Aorta (tissue), 5 donors: ENCODE data around the gene HSF2BP. TPM values are rescaled to one million over a fixed set of nuclear protein-coding genes. Genes with fewer than 3 reads are reported as not detected.

Experiments used
- ATAC-seq: fragments of 200-7000 bp; cut with Tn5 transposase; one replicate; pipeline ENCODE4 v1.9.1; 2022; ENCODE audit warnings: moderate library complexity; ENCODE audit not compliant: low FRiP score
- DNase-seq, 2 donors: peaks; one replicate each; pipeline ENCODE4 v3.0.0-alpha.2; 2020
- H3K27ac ChIP-seq, 2 donors: one replicate each; pipeline ENCODE4 v1.5.1; 2013; ENCODE audit warnings: low read length in 2 of 2, mild to moderate bottlenecking in 2 of 2, moderate library complexity in 2 of 2, control low read depth in 1 of 2, inconsistent platforms in 1 of 2, low read depth in 1 of 2
- H3K27me3 ChIP-seq, 2 donors: one replicate each; pipeline ENCODE4 v1.6.1; 2013; ENCODE audit warnings: control low read depth in 1 of 2, low read length in 1 of 2, mild to moderate bottlenecking in 1 of 2, moderate library complexity in 1 of 2; ENCODE audit not compliant: insufficient read depth in 2 of 2, control insufficient read depth in 1 of 2
- H3K36me3 ChIP-seq, 2 donors: one replicate each; pipeline ENCODE4 v1.6.1; 2013; ENCODE audit warnings: control low read depth in 1 of 2, low read length in 1 of 2, mild to moderate bottlenecking in 1 of 2; ENCODE audit not compliant: insufficient read depth in 2 of 2, control insufficient read depth in 1 of 2
- H3K4me1 ChIP-seq, 2 donors: one replicate each; pipeline ENCODE4 v1.6.1; 2013; ENCODE audit warnings: low read length in 2 of 2, control low read depth in 1 of 2, mild to moderate bottlenecking in 1 of 2, moderate library complexity in 1 of 2; ENCODE audit not compliant: insufficient read depth in 2 of 2, control insufficient read depth in 1 of 2
- H3K4me3 ChIP-seq, 2 donors: one replicate each; pipeline ENCODE4 v1.5.1; 2013; ENCODE audit warnings: low read length in 2 of 2, control low read depth in 1 of 2, mild to moderate bottlenecking in 1 of 2
- H3K9me3 ChIP-seq: one replicate; pipeline ENCODE4 v1.6.1; 2013; ENCODE audit warnings: mild to moderate bottlenecking, low read length; ENCODE audit not compliant: control insufficient read depth
- WGBS, 2 donors: extraction: QIAGEN DNeasy Blood & Tissue Kit; methylation state at CpG; one replicate each; pipeline ENCODE4 v1.1.7; 2013; 5-methylcytosine and 5-hydroxymethylcytosine counted together
- intact Hi-C, 2 donors: fragments of 100-400 bp; cut with DNase I; formaldehyde crosslinking; loops; one replicate each; pipeline versions ENCODE4 v1.14.2 to v1.15.0; 2022
- long read RNA-seq, 2 donors: library from polyadenylated mRNA; unstranded; transcript quantifications; one replicate each; pipeline ENCODE4 v2.0.0, GENCODE V29; 2020 to 2021
- polyA plus RNA-seq, 2 donors: library from polyadenylated mRNA; stranded (reverse); fragments of 200-250 nt; gene quantifications; one replicate each; pipeline ENCODE4 v1.2.3, GENCODE V29; 2013
- total RNA-seq, 2 donors: library from RNA; stranded (reverse); fragmentation: NEBNext Ultra II Directional; extraction: Animal tissue kit (Norgen Biotek cat#: 25700); gene quantifications; one replicate each; pipeline ENCODE4 v1.2.1, GENCODE V29; 2021
- donor health status: healthy with polysubstance abuse.
- donor health status: Bipolar disorder and iron deficiency.
- donor health status: DM: no; HTN: no; CAD: no.
- donor health status: DM: no; HTN: no; CAD: no.
- donor health status: DM: yes; HTN: yes; CAD: no.

Gene HSF2BP
- total RNA-seq, result under 1 TPM in 1 of 2 donors, not detected in 1; 0.51 TPM
- polyA plus RNA-seq, result not detected
- long read RNA-seq, donor 1, partial matches to known transcripts, result 1 of 1 reads
- long read RNA-seq, donor 1, other reads (novel, unspliced or antisense), result 0 of 1 reads
- long read RNA-seq, donor 2, result 0 reads

DNA sequence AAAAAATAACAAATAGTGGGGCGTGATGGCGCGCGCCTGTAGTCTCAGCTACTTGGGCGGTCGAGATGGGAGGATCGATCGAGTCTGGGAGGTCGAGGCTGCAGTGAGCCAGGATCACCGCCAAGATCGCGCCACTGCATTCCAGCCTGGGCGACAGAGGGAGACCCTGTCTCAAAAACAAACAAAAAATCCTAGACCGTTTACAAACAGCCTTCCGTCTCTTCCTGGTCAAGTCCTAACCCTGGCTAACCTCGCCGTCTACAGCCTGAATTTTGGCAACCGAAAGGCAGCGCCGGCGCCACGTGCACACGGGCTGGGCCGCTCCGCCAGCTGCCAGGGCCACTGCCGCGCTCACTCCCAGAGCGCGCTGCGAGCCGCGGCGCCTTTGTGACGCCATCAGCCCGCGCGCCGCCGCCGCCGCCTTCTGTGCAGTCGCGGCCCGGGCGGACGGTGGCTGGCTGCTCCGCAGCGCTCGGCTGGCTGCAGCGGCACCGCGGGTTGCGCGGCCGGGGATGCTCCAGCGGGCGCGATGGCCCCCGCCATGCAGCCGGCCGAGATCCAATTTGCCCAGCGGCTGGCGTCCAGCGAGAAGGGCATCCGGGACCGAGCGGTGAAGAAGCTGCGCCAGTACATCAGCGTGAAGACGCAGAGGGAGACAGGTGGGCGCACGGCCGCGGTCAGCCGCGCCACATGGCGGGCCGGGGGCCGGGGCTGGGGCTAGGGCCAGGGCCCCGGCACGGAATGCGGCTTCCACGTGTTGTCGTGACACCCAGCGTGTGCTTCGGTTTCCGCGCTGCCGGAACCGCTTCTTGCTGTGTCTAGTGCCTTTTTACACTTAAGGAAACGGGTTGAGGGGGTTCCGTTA is at the start of gene HSF2BP, which contains the start of gene RRP1B:
Gene HSF2BP, minus strand, starts transcription at position 353 of the 865 bp plus-strand sequence. CDS start 1,392 bp downstream, outside the sequence.
Gene RRP1B, plus strand, starts transcription at position 425 of the 865 bp plus-strand sequence. Its CDS starts 105 bp downstream, at position 530.
- ATAC-seq (peak; percentile 95), DNase-seq (peak; percentile 86 to 93)
- Histone ChIP-seq H3K36me3 (no peaks in the 10 kb centered on the region), H3K9me3 (no peaks in the 10 kb centered on the region), H3K4me3 (peak within 1 kb of the TSS; percentile 79 to 88), H3K4me1 (no peaks in the 10 kb centered on the region), H3K27me3 (no peaks in the 10 kb centered on the region), H3K27ac (peak within 1 kb of the TSS; percentile 62 to 64)
- 6% methylated on average over 74 to 92 of the region's 92 CpGs for WGBS, 2 donors
- intact Hi-C loops, result loop anchor here (2.0 to 10.0 kb wide), 2 partner anchors 59 to 745 kb away; partner anchors contain the start of gene PDXK (in 1 of the 2)

DNA sequence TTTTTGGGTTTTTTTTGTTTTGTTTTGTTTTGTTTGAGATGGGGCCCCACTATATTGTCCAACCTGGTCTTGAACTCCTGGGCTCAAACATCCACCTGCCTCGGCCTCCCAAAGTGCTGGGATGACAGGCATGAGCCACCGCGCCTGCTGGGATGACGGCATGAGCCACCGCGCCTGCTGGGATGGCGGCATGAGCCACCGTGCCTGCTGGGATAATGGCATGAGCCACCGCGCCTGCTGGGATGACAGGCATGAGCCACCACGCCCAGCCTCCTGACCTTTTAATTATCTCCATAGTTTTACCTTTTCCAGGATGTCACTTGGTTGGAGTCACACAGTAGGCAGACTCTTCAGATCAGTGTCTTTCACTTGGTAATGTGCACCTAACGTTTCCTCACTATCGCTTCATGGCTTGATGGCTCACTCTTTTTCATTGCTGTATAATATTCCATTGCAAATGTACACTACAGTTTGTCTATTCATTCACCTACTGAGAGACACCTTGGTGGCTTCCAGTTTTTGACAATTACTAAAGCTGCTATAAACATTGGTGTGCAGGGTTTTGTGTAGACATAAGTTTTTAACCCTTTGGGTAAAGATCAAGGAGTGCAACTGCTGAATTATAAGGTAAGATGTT is 49.6 kb upstream of the HSF2BP start:
- ATAC-seq, result no peak
- Histone ChIP-seq H3K4me3 (no peak overlapping the region), H3K27ac (no peak overlapping the region), H3K36me3 (no peaks in the 10 kb centered on the region), H3K27me3 (no peaks in the 10 kb centered on the region), H3K9me3 (no peaks in the 10 kb centered on the region), H3K4me1 (no peaks in the 10 kb centered on the region)
- 93 to 95% methylated on average over 13 of the region's 13 CpGs for WGBS, 2 donors
- DNase-seq, result no peak
- intact Hi-C loops, result no loop called here

DNA sequence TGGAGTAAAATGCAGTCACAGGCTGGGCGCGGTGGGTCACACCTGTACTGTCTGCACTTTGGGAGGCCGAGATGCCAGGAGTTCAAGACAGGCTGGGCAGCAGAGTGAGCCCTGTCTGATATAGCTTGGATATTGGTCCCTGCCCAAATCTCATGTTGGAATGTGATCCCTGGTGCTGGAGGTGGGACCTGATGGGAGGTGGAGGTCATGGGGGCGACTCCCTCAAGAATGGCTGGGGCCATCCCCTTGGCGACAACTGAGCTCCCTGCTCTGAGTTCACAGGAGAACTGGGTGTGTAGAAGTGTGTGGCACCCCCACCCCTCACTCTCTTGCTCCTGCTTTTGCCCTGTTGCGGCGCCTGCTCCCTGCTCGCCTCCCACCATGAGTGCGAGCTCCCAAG is 48.2 kb upstream of the HSF2BP start:
- WGBS, 2 donors, result 95 to 97% methylated on average over 9 of the region's 9 CpGs
- Histone ChIP-seq H3K36me3 (no peaks in the 10 kb centered on the region), H3K4me3 (no peak overlapping the region), H3K9me3 (no peaks in the 10 kb centered on the region), H3K27me3 (no peaks in the 10 kb centered on the region), H3K4me1 (no peaks in the 10 kb centered on the region), H3K27ac (no peak overlapping the region)
- intact Hi-C loops, result no loop called here
- no peak for DNase-seq
- ATAC-seq, result no peak

DNA sequence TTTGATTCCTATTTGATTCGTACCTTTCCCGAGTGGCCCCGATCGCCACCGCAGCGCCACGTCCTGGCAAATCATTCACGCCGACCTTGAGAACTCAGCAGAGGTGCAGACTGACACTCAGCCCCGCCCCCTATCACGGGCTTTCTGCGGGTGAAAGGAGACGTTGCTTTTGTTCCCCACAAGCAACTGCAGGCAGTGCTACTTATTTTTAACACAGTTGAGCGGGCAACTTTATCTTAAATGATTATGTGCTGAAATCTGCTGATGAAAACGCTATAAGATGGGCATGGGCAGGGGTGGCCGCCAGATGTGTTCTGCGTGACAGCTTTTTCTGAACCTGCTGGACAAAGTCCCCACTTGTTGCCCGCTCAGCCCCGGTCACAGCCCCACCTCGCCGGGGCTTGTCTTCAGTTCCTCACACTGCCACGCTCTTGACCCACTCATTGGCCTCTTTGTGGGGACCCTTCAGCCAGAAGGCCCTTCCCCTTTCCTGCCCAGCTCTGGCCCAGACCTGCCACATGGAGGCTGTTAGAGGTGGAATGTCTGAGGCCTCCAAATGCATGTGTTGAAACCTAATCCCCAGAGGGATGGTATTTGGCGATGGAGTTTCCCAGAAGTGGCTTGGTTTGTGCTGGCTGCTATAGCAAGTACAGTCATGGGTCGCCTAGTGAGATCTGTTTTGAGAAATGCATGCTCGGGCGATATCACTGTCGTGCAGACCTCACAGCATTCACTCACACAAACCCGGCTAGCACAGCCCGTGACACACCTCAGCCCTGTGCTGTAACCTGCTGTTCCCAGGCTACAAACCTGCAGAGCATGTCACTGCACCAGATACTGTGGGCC is 44.0 kb upstream of the HSF2BP start:
- Histone ChIP-seq H3K4me3 (no peak overlapping the region), H3K27me3 (no peaks in the 10 kb centered on the region), H3K4me1 (no peaks in the 10 kb centered on the region), H3K27ac (peak overlapping the region in 1 of 2 donors; percentile 3), H3K36me3 (no peaks in the 10 kb centered on the region), H3K9me3 (no peaks in the 10 kb centered on the region)
- intact Hi-C loops, result no loop called here
- WGBS, 2 donors, result 9 to 10% methylated on average over 29 of the region's 29 CpGs
- DNase-seq (no peak), ATAC-seq (peak; percentile 65)

DNA sequence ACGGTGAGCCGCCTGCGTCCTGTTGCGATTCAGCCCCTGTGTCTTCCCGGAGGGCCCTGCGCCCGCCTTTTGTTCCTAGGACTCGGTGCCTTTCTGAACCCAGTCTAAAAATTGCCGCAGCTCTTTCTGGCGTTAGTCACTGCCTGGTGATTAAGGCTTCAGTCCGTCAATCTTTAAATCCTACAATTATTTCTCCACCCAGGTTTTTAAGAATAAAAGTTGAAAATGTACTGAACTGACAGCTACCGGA is 43.4 kb upstream of the HSF2BP start:
- intact Hi-C loops, result no loop called here
- Histone ChIP-seq H3K4me1 (no peaks in the 10 kb centered on the region), H3K4me3 (no peak overlapping the region), H3K27me3 (no peaks in the 10 kb centered on the region), H3K27ac (peak overlapping the region in 1 of 2 donors; percentile 3), H3K9me3 (no peaks in the 10 kb centered on the region), H3K36me3 (no peaks in the 10 kb centered on the region)
- DNase-seq, result no peak
- 20 to 33% methylated on average over 12 of the region's 12 CpGs for WGBS, 2 donors
- ATAC-seq, result no peak

DNA sequence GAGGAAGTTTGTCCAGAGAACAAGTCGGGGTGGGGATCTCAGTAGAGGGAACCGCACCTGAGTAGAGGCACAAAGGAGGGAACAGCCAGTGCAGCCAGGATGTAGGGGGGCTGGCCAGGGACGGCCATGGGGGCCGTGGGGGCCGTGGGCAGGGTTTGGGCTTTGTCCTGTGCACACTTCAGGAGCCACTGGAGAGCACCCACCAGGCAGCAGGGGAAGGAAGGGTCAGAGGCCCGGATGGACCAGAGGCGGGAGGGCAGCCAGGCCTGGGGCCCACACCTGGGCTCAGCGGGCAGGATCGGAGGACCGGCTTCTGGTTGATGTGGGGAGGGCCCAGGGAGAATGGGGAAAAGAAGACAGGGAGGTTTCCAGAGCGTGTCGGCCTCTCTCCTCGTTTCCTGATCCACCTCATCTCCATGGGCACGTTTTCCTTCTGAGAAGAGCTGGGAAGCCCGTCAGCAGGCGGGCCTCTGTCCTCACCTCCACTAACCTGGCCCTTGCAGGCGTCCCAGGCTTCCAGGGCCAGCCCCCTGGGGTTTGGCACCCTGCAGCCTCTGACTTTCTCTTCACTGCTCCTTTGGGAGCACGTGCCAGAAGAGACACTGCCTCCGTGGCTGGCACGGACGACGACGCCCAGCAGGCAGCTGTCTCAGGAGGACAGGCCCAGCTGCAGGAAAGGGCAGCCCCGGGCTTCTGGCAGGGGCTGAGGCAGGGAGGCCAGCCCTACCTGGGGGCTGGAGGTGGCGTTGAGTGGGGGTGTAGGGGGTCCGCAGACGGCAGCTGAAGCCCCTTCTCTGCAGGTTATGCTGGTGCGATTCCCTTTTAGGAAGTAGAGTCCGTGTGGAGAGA is 42.9 kb upstream of the HSF2BP start:
- ATAC-seq (no peak), DNase-seq (no peak)
- H3K4me3 ChIP-seq, result no peak overlapping the region
- no peaks in the 10 kb centered on the region for H3K4me1 ChIP-seq
- intact Hi-C loops, result no loop called here
- 53 to 68% methylated on average over 26 to 29 of the region's 29 CpGs for WGBS, 2 donors
- H3K9me3 ChIP-seq, result no peaks in the 10 kb centered on the region
- H3K36me3 ChIP-seq, result no peaks in the 10 kb centered on the region
- no peaks in the 10 kb centered on the region for H3K27me3 ChIP-seq
- peak overlapping the region in 1 of 2 donors; percentile 3 for H3K27ac ChIP-seq

DNA sequence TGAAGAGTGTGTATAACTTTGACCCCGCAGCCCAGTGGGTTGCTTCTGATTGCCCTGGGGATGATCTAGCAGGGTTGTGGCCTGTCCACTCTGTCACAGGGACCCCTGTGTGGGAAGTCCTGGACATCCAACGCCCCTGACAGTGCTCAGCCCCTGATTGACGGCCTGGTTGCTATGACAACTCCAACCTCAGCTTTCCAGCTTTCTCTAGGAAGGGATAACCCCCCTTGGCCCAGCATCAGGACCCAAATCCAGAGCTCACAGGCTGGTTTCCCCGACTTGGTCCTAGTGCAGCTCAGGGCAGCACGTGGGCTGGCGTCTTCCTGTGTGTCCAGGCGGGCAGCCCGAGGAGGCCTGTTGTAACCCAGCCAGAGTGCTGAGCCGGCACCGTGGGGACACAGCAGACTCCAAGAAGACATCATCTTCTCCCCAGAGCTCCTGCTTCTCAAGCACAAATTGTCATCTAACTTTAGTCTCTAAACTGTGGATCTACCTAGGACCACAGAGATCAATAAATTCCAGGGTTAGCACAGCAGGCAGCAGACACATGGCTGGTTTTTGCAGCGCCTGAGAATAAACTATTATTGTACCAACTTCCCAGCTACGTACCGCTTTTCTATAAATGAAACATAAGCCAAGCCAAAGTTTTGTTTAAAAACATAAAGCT is 40.8 kb upstream of the HSF2BP start:
- intact Hi-C loops, result loop anchor here in 1 of 2 donors (5.0 kb wide), 1 partner anchor 32 kb away; no protein-coding TSS in a partner anchor
- H3K9me3 ChIP-seq, result no peaks in the 10 kb centered on the region
- DNase-seq, result peak in 1 of 2 donors; percentile 17
- peak overlapping the region; percentile 37 to 85 for H3K27ac ChIP-seq
- WGBS, 2 donors, result 12 to 17% methylated on average over 13 of the region's 13 CpGs
- H3K4me3 ChIP-seq, result no peak overlapping the region
- no peaks in the 10 kb centered on the region for H3K4me1 ChIP-seq
- peak; percentile 37 for ATAC-seq
- no peaks in the 10 kb centered on the region for H3K36me3 ChIP-seq
- no peaks in the 10 kb centered on the region for H3K27me3 ChIP-seq
